Measurements from ENCODE around the gene DRG1. TPM values are rescaled to one million over a fixed set of nuclear protein-coding genes. Genes with fewer than 3 reads are reported as not detected.

Gene DRG1
- total RNA-seq, 2 donors from 2014 or later: 37.5 to 38.8 TPM

- DNase-seq (ENCODE audit: low spot score): no peak
- TF ChIP-seq, protein P1, sequence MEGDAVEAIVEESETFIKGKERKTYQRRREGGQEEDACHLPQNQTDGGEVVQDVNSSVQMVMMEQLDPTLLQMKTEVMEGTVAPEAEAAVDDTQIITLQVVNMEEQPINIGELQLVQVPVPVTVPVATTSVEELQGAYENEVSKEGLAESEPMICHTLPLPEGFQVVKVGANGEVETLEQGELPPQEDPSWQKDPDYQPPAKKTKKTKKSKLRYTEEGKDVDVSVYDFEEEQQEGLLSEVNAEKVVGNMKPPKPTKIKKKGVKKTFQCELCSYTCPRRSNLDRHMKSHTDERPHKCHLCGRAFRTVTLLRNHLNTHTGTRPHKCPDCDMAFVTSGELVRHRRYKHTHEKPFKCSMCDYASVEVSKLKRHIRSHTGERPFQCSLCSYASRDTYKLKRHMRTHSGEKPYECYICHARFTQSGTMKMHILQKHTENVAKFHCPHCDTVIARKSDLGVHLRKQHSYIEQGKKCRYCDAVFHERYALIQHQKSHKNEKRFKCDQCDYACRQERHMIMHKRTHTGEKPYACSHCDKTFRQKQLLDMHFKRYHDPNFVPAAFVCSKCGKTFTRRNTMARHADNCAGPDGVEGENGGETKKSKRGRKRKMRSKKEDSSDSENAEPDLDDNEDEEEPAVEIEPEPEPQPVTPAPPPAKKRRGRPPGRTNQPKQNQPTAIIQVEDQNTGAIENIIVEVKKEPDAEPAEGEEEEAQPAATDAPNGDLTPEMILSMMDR (IDR thresholded peaks at IDR 0.05): no peak
- Histone ChIP-seq H3K9me3 (no peaks in the 10 kb centered on the region), H3K4me3 (no peak overlapping the region), H3K4me1 (ENCODE audit: control insufficient read depth in 1 of 2, low read depth in 2 of 2) (no peaks in the 10 kb centered on the region), H3K27me3 (replicated peaks; ENCODE audit: insufficient read depth) (no peaks in the 10 kb centered on the region), H3K36me3 (peaks cover 33% of the 10 kb centered on the region), H3K27ac (no peak overlapping the region)
- ATAC-seq (ENCODE audit: insufficient number of reproducible peaks, low FRiP score, low read depth): no peak
Measured at GRCh38 chr22:31447337-31447736, 47.9 kb downstream of the DRG1 start.

GRCh38 chr22:31448382-31448781 lies 49.0 kb downstream of the DRG1 start:
- no peaks in the 10 kb centered on the region for H3K4me1 ChIP-seq (ENCODE audit: control insufficient read depth in 1 of 2, low read depth in 2 of 2)
- H3K9me3 ChIP-seq: no peaks in the 10 kb centered on the region
- DNase-seq (ENCODE audit: low spot score) (no peak), ATAC-seq (ENCODE audit: insufficient number of reproducible peaks, low FRiP score, low read depth) (no peak)
- TF ChIP-seq, protein P1 (IDR thresholded peaks at IDR 0.05): no peak
- H3K4me3 ChIP-seq: no peak overlapping the region
- no peaks in the 10 kb centered on the region for H3K27me3 ChIP-seq (replicated peaks; ENCODE audit: insufficient read depth)
- no peak overlapping the region for H3K27ac ChIP-seq
- peaks cover 31% of the 10 kb centered on the region for H3K36me3 ChIP-seq

DNA sequence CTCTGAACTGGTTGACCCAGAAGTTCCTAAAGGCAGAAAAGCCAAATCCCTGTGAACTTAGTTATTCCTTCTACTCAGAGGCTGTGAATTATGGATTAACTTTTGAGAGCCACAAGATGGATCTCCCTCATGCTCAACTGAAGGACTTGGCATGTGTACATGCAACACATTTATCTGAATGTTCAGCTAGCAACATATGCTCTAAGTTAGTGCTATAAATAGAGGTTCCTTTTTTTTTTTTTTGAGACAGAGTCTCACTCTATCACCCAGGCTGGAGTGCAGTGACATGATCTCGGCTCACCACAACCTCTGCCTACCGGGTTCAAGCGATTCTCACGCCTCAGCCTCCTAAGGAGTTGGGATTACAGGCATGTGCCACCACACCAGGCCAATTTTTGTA lies 50.1 kb downstream of the DRG1 start:
- Histone ChIP-seq H3K4me1 (ENCODE audit: control insufficient read depth in 1 of 2, low read depth in 2 of 2) (no peaks in the 10 kb centered on the region), H3K36me3 (peaks cover 29% of the 10 kb centered on the region), H3K27me3 (replicated peaks; ENCODE audit: insufficient read depth) (no peaks in the 10 kb centered on the region), H3K9me3 (no peaks in the 10 kb centered on the region), H3K4me3 (no peak overlapping the region), H3K27ac (no peak overlapping the region)
- no peak for DNase-seq (ENCODE audit: low spot score)
- TF ChIP-seq, protein P1 (IDR thresholded peaks at IDR 0.05): no peak
- ATAC-seq (ENCODE audit: insufficient number of reproducible peaks, low FRiP score, low read depth): no peak

- Histone ChIP-seq H3K36me3 (peaks cover 26% of the 10 kb centered on the region), H3K4me3 (no peak overlapping the region), H3K27me3 (replicated peaks; ENCODE audit: insufficient read depth) (no peaks in the 10 kb centered on the region), H3K27ac (no peak overlapping the region), H3K4me1 (ENCODE audit: control insufficient read depth in 1 of 2, low read depth in 2 of 2) (no peaks in the 10 kb centered on the region), H3K9me3 (no peaks in the 10 kb centered on the region)
- DNase-seq (ENCODE audit: low spot score): no peak
- TF ChIP-seq, protein P1 (IDR thresholded peaks at IDR 0.05): no peak
- no peak for ATAC-seq (ENCODE audit: insufficient number of reproducible peaks, low FRiP score, low read depth)
Measured at GRCh38 chr22:31451709-31452571, 52.5 kb downstream of the DRG1 start.

- TF ChIP-seq, protein P1 (IDR thresholded peaks at IDR 0.05): no peak
- Histone ChIP-seq H3K4me1 (ENCODE audit: control insufficient read depth in 1 of 2, low read depth in 2 of 2) (no peaks in the 10 kb centered on the region), H3K36me3 (peaks cover 56% of the 10 kb centered on the region), H3K27me3 (replicated peaks; ENCODE audit: insufficient read depth) (no peaks in the 10 kb centered on the region), H3K4me3 (no peak overlapping the region), H3K9me3 (no peaks in the 10 kb centered on the region), H3K27ac (no peak overlapping the region)
- DNase-seq (ENCODE audit: low spot score): no peak
- no peak for ATAC-seq (ENCODE audit: insufficient number of reproducible peaks, low FRiP score, low read depth)
Measured at GRCh38 chr22:31461699-31462098, 62.3 kb downstream of the DRG1 start.
